Stimulated activated CD4-positive, alpha-beta T cell treated with anti-CD3 and anti-CD28 coated beads, Interleukin-4, amount 100 ng/mL, for 24 hours (primary cell): ENCODE data around the gene TMEM218.
"Not testable (repeated sequence)": the region's sequence is repeated elsewhere in the genome, so short reads cannot be mapped to it uniquely, and the experiment has no call there.

ENCODE experiments used
- DNase-seq: peaks from one replicate; pipeline ENCODE4 v3.0.0-alpha.2; 2020

Gene TMEM218

DNA sequence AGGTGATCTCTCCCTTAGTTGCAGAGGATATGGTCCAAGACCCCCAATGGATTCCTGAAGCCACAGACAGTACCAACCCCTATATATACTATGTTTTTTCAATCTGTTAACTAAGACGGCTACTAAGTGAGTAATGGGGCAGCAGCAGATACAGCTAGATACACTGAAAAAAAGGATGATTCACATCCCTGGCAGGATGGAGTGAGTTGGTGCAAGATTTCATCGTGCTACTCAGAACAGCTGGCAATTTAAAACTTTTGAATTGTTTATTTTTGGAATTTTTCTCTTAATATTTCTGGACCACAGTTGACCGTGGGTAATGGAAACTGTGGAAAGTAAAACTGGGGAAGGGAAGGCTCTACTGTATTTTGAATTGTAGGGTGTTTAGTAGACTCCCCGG, 17.0 kb upstream of the TMEM218 start:
- no peak for DNase-seq

DNA sequence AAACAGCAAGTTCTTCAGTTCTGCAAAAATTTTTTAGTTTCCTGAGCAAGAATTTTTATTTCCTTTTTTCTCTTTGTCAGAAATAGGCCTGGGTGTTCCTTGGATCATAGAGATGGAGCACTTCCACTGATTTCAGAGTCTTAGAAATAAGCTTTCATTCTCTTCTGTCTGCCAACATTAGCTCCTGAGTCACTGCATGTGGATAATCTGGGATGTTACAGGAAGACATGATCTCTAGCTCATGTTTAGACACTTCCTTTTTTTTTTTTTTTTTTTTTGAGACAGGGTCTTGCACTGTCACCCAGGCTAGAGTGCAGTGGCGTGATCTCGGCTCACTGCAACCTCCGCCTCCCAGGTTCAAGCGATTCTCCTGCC, 13.2 kb upstream of the TMEM218 start:
- DNase-seq, result no peak

DNA sequence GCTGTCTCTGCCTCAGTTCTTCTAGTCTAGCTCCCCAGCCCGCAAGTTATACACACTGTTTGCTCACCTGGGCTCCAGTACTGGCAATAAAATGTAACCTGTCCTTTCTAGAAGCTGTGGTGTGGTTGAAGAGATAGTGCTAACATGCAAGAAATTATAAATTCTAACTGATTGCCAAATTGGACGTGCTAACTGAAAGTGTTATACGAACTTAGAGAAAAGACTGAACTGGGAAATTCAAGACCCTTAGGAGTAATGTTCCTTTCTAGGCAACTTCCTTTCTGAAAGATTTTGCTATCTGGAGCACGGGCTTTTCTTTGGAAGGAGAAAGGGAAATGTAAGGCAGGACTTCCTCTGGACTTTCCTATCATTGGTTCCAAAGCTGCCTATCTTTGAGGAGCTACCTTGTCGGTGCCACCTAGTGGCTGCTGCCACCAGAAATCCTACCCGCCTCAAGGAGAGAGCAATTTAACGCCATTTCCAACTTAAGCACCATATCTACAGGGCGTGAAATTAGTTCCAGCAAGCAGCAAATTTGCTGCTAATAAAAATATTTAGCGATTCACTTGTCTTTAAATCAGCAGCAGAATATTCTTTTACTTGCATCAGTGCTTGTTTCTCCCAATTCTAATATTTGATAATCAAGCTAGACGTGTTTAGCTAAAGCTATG, 12.7 kb upstream of the TMEM218 start:
- peak; percentile 42 for DNase-seq

DNA sequence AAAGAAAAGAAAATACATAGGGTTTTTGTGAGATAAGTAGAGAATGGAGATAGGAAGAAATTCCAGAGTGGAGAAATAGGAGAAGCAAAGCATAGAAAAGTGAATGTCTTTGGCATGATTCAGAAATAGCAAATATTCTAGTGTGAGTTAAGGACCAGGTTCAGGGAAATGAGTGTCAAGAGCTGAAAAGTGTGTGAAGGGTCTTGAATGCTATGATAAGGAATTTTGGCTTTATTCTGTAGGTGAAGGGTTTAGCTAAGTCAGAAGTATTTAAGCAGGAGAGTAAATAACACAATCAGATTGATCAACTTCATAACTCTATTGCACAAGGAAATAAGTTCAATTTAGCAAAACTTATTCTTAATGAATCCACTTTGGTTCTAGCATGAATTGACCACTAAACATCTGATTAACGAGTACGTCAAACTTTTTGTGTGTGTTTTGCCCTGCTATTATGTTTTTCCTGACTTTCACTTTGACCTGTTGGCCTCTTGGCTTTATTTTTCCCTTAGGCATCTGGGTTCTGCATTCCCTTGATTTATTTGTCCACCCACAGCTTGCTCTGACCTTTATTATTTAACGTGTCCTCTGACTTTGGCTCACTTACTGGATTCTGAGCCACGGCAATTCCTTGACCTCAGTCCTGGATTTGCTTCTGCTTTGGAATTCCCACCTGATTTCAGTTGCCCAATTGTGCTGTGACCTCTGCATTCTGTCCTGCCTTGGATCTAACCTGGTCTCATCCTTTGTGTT, 11.9 kb upstream of the TMEM218 start:
- DNase-seq, result no peak

DNA sequence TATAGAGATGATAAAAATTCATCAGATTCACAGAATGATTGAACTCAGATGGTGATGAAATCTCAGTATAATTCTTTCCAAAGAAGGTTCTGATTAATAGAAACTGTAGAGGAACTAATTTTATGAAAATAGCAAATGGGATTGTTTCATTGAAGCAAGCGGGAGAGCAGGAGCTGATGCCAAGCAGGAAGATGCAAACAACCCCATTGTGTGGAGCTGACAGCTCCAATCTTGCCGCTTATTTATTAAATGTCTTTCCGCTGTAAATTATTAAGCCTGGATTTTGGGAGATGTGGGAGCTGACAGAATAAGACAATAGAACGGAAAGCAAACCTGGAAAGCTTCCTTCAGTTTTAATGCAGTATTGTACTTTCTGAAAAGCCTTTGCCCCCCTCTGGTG, 6.0 kb upstream of the TMEM218 start:
- DNase-seq, result no peak

DNA sequence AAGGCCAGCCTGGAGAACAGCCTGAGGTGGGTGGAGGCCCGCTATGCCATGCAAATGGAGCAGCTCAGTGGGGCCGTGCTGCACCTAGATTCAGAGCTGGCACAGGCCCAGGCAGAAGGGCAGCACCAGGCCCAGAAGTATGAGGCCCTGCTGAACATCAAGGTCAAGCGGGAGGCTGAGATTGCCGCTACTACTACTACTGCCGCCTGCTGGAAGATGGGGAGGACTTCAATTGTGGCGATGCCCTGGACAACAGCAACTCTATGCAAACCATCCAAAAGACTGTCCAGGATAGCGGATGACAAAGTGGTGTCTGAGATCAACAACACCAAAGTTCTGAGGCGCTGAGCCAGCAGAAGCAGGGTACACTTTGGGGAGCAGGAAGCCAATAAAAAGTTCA, 3.1 kb upstream of the TMEM218 start:
- DNase-seq, result no peak

DNA sequence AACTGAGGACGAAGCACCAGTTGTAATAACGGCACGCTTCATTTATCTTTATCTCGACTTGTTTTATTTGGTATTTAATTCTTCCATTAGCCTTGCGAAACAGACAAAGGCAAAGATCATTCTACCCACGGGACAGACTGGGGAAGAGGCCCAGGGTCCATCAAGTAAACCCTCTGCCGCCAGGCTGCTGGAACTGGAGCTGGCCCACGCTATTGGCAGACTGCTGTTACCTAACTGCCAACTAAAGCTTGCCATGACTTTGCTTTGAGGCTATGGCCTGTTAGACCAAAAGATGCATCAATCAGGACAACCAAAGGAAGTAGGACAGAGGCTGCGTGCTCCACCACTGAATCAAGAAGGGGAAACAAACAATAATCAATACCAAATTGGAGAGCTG, 780 bp upstream of the TMEM218 start:
- DNase-seq, result no peak

DNA sequence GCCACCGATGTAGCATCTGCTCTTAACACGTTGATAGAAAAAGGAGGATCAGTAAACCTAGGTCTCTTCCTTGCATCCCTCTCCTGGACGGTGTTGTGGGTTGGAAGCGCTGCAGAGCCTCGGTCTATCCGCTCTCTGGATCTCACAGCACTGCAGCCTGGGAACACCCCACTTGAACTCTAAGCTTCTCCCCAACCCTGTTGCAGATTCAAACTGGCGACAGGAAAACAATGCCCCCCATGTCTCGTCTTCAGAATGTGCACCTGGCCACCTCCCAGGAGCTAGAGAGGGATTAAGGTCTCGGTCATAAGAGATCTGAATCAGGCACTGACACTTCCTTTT, 454 bp downstream of the TMEM218 start:
- no peak for DNase-seq

DNA sequence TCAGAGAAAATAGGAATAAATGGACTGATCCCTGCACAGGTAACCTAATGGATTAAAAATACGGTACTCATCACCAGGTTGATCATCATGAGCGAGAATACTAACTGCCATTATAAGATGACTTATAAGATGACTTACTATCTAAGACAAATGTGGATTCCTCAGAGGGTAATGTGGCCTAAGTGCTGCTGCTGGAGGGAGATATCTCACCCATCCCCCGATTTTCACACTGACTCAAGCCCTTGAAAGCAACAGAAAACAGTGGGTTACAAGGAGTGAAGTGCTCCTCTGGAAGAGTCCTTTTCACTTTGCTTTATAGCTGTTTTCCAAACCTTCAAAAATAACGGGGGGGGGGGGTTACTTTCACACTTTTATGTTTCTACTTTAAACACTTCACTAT, 920 bp downstream of the TMEM218 start:
- no peak for DNase-seq

DNA sequence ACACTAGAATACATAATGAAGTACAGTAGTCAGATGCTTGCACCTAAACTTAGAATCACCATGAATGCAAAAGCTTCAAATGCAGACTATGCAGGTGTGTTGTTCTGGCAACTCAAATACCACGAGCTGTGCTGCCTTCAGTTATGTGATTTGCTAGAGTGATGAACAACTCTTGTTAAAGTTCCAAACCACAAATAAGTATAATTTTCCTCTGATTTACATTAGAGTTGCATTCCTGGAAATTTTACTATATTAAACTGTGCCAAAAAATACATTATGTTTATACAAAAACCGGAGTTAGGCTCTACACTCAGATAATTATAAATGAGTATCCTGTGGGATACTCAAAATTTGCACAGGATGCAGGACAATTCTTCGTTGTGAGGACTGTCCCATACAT, 3.0 kb downstream of the TMEM218 start:
- no peak for DNase-seq

DNA sequence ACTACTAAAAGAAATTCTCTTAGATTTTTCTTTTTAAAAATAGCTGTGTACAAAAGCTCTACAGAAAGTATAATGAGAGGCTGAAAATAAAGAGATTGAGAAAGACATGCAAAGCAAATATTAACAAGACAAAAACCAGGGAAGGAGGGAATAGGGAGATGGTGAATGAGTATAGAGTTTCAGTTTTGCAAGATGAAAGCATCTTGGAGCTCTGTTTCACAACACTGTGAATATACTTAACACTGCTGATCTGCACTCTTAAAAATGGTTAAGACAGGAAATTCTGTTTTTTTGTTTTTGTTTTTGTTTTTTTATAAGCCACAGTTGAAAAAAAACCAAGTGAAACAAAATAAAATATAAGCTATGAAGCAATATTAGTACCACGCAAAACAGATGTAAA, 5.5 kb downstream of the TMEM218 start:
- no peak for DNase-seq

DNA sequence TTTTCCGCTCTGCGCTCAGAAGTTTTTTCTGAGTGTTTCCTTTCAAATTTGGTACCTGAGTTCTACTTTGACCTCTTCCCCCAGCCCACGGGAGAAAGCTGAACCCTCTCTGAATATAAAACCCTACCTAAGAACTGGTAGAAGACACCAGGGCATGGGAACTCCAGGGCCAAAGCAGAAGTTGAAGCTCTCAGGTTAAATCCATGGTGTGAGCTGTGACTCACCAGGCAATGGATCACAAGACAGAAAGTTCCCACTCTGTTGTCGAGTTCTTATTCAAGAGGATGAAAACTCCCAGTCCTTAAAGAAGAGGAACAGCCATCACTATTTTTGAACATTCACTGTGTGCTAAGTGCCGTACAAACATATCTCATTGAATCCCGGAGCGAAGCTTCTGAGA, 8.9 kb downstream of the TMEM218 start:
- DNase-seq, result no peak

DNA sequence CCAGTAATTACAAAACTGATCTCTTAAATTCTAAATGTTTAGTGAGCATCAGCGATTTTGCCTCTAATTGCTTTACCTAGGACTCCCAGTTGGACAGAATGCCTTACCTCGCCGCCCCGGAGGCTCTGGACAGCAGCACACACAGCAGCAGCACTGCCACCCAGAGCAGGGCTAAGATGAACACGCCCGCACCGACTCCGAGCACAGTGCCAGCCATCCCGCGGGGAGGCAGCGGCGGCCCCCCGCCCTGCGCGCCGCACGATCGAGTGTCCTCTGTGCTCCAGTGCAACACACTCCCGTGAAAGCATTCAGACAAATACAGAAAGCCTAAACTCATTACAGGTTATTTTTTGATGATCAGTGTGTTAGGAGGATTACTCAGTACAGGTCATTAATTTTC, 9.4 kb downstream of the TMEM218 start:
- no peak for DNase-seq

DNA sequence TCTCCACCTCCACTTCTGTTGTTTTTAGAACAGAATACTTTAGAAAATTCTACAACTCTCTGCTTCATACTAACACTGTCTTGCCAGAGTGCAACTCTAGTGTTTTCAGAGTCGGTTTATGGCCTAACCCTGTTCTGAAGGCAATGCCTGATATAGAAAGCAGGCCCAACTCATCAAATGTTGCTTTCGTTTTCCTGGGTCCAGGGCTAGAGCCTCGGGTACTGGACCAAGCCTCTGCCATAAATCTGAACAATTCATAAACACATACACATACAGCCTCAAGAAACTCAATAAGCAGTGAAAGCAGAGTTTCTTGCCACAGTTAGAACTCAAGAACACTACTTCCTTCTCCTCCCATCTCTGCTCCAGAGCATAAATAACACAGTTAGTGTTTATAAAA, 9.8 kb downstream of the TMEM218 start:
- no peak for DNase-seq

DNA sequence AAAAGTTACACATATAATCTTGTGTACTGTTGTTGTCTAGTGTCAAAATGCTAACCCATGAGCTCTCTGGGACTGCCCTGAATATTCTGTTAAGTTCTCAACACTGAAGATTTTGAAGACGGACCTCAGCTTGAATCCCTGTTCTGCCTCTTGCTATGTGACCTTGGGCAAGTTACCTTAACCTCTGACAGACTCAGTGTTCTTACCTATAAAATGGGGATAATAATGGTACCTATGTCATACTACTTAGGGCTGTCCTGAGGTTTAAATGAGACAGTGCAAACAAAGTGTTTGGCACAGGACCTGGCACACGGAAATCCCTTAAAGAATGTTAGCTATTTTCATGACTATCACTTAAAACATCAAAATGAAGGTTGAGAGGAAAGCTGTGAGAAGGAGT, 11.3 kb downstream of the TMEM218 start:
- no peak for DNase-seq

DNA sequence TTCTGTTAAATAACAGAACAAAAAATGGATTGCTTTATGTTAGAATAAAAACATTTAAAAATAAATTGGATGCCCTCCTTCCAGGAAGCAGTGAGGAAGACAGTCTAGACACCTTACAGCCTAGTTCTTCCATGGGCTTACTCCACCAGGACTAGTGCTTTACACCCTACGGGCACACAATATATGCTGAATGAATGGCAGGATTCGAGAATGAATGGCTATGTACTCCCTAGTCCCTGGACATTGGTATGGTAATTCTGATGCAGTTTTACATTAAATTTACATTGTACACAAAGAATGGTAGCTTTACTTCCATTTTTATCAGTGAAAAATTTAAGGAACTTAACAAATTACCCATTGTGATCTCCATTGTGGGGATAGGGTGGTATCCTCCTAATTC, 16.7 kb downstream of the TMEM218 start:
- DNase-seq, result no peak

DNA sequence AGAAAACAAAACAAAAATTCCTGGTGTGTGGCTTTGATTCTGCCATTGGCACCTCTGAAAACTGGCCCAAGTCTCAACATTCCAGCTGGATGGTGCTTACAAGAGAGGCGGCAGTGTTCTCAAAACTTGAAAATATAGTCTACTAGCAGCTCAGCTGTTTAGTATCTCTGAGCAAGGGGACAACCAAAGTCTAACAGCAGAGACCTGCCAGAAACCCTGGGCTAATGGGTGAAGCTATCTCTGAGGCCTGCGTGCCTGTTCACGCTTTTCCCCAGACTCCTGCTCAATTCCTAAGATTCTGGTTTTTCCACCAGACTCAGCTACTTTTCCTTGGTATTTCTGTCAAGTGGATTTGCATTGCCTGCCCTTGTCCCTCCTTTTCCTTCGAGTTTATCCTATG, 17.9 kb downstream of the TMEM218 start:
- DNase-seq, result no peak

DNA sequence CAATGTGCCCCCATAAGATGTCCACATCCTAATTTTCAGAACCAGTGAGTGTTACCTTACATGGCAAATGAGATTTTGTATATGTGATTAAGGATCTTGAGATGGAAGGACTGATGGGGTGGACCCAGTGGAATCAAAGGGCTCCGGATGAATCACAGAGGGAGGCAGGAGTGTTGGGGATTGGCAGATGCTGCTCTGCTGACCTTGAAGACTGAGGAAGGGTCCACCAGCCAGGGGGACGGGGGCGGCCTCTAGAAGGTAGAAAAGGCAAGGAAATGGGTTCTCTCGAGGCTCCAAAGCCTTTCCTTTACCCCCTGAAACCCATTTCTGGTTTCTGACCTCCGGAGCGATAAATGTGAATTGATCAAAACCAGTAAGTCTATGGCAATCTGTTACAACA, 18.8 kb downstream of the TMEM218 start:
- DNase-seq, result no peak

DNA sequence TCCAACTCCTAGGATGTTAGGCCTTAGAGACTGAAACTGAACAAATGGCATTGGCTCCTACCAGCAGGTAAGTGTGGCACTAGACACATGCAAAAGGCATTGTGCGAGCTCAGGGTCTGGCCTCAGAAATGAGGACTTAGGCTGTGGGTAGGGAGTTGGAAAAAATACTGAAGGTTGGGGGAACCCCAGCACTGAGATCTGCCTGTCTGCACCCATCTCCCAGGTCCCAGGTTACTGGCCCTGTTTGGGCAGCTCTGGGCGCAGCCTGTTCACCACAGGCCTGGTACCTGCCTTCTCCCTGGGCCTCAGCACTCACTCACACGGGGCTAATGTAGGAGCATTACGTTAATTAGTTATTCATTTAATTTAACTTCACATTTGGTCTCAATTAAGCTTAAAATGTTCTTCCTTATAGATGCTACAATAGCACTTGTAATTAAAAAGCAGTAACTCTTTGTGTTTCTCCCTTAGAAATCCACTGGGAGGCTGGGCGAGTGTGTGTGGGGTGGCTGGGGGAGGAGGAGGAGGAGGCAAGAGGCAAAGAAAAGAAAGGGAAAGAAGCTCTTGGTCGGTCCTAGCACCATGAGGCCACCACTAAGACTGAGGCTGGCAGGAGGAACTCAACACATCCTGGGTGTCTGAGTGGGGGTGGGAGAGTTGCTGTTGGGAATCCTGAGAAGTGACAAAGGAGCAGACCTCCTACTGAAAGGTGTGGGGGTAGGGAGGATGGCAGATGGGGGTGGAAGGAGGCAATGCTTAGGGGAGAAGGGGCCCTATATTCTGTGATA, 19.4 kb downstream of the TMEM218 start:
- no peak for DNase-seq

DNA sequence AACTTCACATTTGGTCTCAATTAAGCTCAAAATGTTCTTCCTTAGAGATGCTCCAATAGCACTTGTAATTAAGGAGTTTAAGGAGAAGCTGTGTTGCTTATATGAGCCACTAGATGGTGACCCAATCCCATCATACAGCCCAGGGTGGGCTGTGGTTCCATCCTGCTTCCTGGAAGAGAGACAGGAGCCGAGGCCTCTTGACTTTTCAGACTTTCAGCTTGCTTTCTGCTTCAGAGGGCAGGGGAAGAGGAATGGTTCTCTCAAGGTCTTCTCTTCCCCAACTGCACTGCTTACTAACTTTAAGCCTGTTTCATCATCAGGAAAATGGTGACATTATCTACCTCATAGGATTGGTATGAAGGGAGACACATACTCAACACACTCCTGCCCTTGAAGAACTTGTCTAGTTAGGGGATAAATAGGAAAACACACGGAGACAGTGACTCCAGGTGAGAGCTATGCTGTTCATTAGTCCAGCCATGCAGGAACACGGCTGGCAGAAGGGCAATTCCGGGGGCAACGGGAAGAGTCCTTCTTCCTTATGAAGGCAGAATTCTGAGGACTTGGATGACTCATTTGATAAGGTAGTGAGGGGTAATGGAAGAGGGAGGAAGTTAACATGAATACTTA, 20.1 kb downstream of the TMEM218 start:
- no peak for DNase-seq

DNA sequence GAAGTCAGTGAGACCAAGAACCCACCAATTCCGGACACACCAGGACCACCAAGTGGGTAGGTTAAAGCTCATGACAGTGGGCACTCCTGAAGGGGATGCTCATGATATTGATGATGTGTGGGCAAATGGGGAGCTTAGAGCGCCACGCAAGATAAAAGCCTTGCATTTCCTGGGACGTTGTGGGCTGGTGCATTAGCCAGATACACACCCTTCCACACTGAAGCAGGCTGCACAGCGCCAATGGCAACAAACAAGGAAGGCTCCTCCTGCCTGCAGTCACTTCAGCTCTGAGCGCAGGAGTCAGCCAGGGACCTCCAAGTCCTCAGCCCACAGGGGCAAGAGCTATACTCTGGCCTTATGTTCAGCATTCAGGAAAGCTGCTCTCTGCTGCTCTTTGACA, 20.6 kb downstream of the TMEM218 start:
- DNase-seq, result no peak

DNA sequence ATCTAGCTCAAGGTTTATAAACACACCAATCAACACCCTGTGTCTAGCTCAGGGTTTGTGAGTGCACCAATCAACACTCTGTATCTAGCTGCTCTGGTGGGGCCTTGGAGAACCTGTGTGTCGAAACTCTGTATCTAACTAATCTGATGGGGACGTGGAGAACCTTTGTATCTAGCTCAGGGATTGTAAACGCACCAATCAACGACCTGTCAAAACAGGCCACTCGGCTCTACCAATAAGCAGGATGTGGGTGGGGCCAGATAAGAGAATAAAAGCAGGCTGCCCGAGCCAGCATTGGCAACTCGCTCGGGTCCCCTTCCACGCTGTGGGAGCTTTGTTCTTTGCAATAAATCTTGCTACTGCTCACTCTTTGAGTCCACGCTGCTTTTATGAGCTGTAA, 21.3 kb downstream of the TMEM218 start:
- not testable (repeated sequence) for DNase-seq

DNA sequence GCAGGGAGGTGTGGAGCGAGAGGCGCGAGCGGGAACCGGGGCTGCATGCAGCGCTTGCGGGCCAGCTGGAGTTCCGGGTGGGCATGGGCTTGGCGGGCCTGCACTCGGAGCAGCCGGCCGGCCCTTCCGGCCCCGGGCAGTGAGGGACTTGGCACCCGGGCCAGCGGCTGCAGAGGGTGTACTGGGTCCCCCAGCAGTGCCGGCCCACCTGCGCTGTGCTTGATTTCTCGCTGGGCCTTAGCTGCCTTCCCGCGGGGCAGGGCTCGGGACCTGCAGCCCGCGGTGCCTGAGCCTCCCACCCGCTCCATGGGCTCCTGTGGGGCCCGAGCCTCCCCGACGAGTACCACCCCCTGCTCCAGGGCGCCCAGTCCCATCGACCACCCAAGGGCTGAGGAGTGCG, 21.9 kb downstream of the TMEM218 start:
- DNase-seq, result not testable (repeated sequence)
